PFSK-1 (cell line): ENCODE results near the gene NAP1L4.

Source experiments
- FOXP2 ChIP-seq: optimal IDR thresholded peaks from 2 replicates; pipeline ENCODE3; 2011; ENCODE audit warnings: borderline replicate concordance, control low read depth, inconsistent platforms; ENCODE audit not compliant: insufficient read depth; ENCODE audit errors: extremely low read length, extremely low read depth
- POLR2AphosphoS5 ChIP-seq: IDR thresholded peaks from 2 replicates; pipeline ENCODE4 v1.6.1; 2012; ENCODE audit warnings: low read depth, mild to moderate bottlenecking, control low read depth, low read length, moderate library complexity
- REST ChIP-seq, 2 experiments: IDR thresholded peaks; 2 replicates each; pipeline versions ENCODE4 v1.6.1 to v1.8.0; 2011 to 2012; ENCODE audit warnings: low read depth in 2 of 2, low read length in 2 of 2, control low read depth in 1 of 2, inconsistent platforms in 1 of 2, mild to moderate bottlenecking in 1 of 2, moderate library complexity in 1 of 2; ENCODE audit not compliant: insufficient read depth in 1 of 2
- SIN3A ChIP-seq: IDR thresholded peaks from 2 replicates; pipeline ENCODE4 v1.6.1; 2012; ENCODE audit warnings: mild to moderate bottlenecking, low read length, moderate library complexity, borderline replicate concordance; ENCODE audit not compliant: insufficient read depth
- TAF1 ChIP-seq: IDR thresholded peaks from 2 replicates; pipeline ENCODE4 v1.6.1; 2012; ENCODE audit warnings: low read length, control low read depth, borderline replicate concordance; ENCODE audit not compliant: insufficient read depth

The NAP1L4 gene

GRCh38 chr11:2929531-2929949, 62.6 kb downstream of the NAP1L4 start:
- TF ChIP-seq TAF1 = no peak
- no peak for TF ChIP-seq FOXP2
- TF ChIP-seq SIN3A = no peak
- TF ChIP-seq REST (IDR thresholded peaks at IDR 0.05; ENCODE audit: insufficient read depth in 1 of 2, low read depth in 2 of 2, low read length in 2 of 2) = no peak
- no peak for TF ChIP-seq POLR2AphosphoS5

- TF ChIP-seq FOXP2 (no peak), SIN3A (0 out of 2 replicates have a peak, but pooled peaks have one; percentile 69), TAF1 (0 out of 2 replicates have a peak, but pooled peaks have one; percentile 53), REST (IDR thresholded peaks at IDR 0.05; ENCODE audit: insufficient read depth in 1 of 2, low read depth in 2 of 2, low read length in 2 of 2) (0 out of 4 replicates have a peak, but pooled peaks of 1 of the 2 experiments have one; percentile 5), POLR2AphosphoS5 (peak; percentile 94)
Observed at GRCh38 chr11:2928605-2929530, 63.3 kb downstream of the NAP1L4 start, which contains the start of gene PHLDA2. TSS of gene PHLDA2 (minus strand) at chr11:2929420. CDS start at chr11:2929364, 56 bp downstream.

GRCh38 chr11:2927851-2928604, 64.1 kb downstream of the NAP1L4 start:
- peak; percentile 14; the same call in 1 of the 2 replicates for TF ChIP-seq POLR2AphosphoS5
- no peak for TF ChIP-seq TAF1

- no peak for TF ChIP-seq SIN3A
Observed at GRCh38 chr11:2927121-2927800, 64.9 kb downstream of the NAP1L4 start.

- TF ChIP-seq POLR2AphosphoS5 = no peak
- no peak for TF ChIP-seq SIN3A
- TF ChIP-seq TAF1 = no peak
- TF ChIP-seq FOXP2 = no peak
- no peak for TF ChIP-seq REST (IDR thresholded peaks at IDR 0.05; ENCODE audit: insufficient read depth in 1 of 2, low read depth in 2 of 2, low read length in 2 of 2)
Observed at GRCh38 chr11:2926611-2927051, 65.5 kb downstream of the NAP1L4 start.
